Measurements from ENCODE around the gene STYXL2.

STYXL2 gene

GRCh38 chr1:167111868-167112709 lies 18.2 kb downstream of the STYXL2 start:
- no peak for FAIRE-seq

- no peak for FAIRE-seq
Measured at GRCh38 chr1:167114725-167115124, 20.9 kb downstream of the STYXL2 start.

- no peak for FAIRE-seq
Measured at GRCh38 chr1:167115655-167116054, 21.8 kb downstream of the STYXL2 start.

- no peak for FAIRE-seq
Measured at GRCh38 chr1:167116174-167116573, 22.3 kb downstream of the STYXL2 start.

GRCh38 chr1:167117225-167117624 lies 23.4 kb downstream of the STYXL2 start:
- no peak for FAIRE-seq

- no peak for FAIRE-seq
Measured at GRCh38 chr1:167118188-167118587, 24.3 kb downstream of the STYXL2 start.

- FAIRE-seq, result no peak
Measured at GRCh38 chr1:167119696-167120095, 25.8 kb downstream of the STYXL2 start.

- FAIRE-seq, result no peak
Measured at GRCh38 chr1:167120899-167121298, 27.0 kb downstream of the STYXL2 start.

GRCh38 chr1:167121375-167122120 lies 27.7 kb downstream of the STYXL2 start:
- no peak for FAIRE-seq

GRCh38 chr1:167122121-167122480 lies 28.2 kb downstream of the STYXL2 start:
- no peak for FAIRE-seq

GRCh38 chr1:167122568-167122967 lies 28.7 kb downstream of the STYXL2 start:
- no peak for FAIRE-seq

- no peak for FAIRE-seq
Measured at GRCh38 chr1:167126317-167126716, 32.4 kb downstream of the STYXL2 start.

- FAIRE-seq, result no peak
Measured at GRCh38 chr1:167126811-167127210, 32.9 kb downstream of the STYXL2 start.

- FAIRE-seq, result no peak
Measured at GRCh38 chr1:167127236-167127635, 33.4 kb downstream of the STYXL2 start.

- FAIRE-seq, result no peak
Measured at GRCh38 chr1:167127661-167128060, 33.8 kb downstream of the STYXL2 start.

GRCh38 chr1:167128261-167129227 lies 34.7 kb downstream of the STYXL2 start:
- no peak for FAIRE-seq

- FAIRE-seq, result no peak
Measured at GRCh38 chr1:167130829-167131510, 37.1 kb downstream of the STYXL2 start.

GRCh38 chr1:167132301-167133010 lies 38.6 kb downstream of the STYXL2 start:
- no peak for FAIRE-seq

- no peak for FAIRE-seq
Measured at GRCh38 chr1:167135281-167135840, 41.5 kb downstream of the STYXL2 start.

- no peak for FAIRE-seq
Measured at GRCh38 chr1:167136191-167136614, 42.3 kb downstream of the STYXL2 start.

GRCh38 chr1:167136806-167137205 lies 42.9 kb downstream of the STYXL2 start:
- no peak for FAIRE-seq
